Dermis lymphatic vessel endothelial cell (primary cell): ENCODE data around the gene SASH3. TPM values are rescaled to one million over a fixed set of nuclear protein-coding genes. Genes with fewer than 3 reads are reported as not detected.

Source experiments
- total RNA-seq: library from RNA; depleted of rRNA; stranded (reverse); fragments of >200 nt; gene quantifications from 2 replicates; pipeline ENCODE4 v1.2.1, GENCODE V29; 2014

SASH3 gene
- total RNA-seq, result not detected in 2 replicates

GRCh38 chrX:129779747-129780146 lies at the start of gene SASH3:
Gene SASH3, plus strand, starts transcription at chrX:129779949. Its CDS starts 149 bp downstream, at chrX:129780098.

GRCh38 chrX:129738466-129739308 lies 41.1 kb upstream of the SASH3 start, which contains the start of gene XPNPEP2:
Gene XPNPEP2, plus strand, starts transcription at chrX:129738979. Its CDS starts 235 bp downstream, at chrX:129739214.

GRCh38 chrX:129843459-129844306 lies 63.9 kb downstream of the SASH3 start, which contains the start of gene ZDHHC9:
Gene ZDHHC9, minus strand, starts transcription at chrX:129843886. Its CDS starts 1,941 bp downstream, at chrX:129841945.

Other genes with a start within 250 kb of the SASH3 start
- 12.0 and 13.8 TPM in 2 replicates for gene OCRL, start 239.7 kb upstream of the SASH3 start, total RNA-seq
- 3.0 and 3.4 TPM in 2 replicates for gene APLN, start 125.0 kb upstream of the SASH3 start, total RNA-seq
- not detected in 2 replicates for gene XPNPEP2, start 41.0 kb upstream of the SASH3 start, total RNA-seq
- gene ZDHHC9, start 63.9 kb downstream of the SASH3 start, total RNA-seq, result 15.7 and 15.8 TPM in 2 replicates
- gene UTP14A, start 126.2 kb downstream of the SASH3 start, total RNA-seq, result 11.8 and 24.9 TPM in 2 replicates
- gene BCORL1, start 202.7 kb downstream of the SASH3 start, total RNA-seq, result 2.0 TPM in 2 replicates